ENCODE measurements around the gene SMIM34.
"Not testable (repeated sequence)": the region's sequence is repeated elsewhere in the genome, so short reads cannot be mapped to it uniquely, and the experiment has no call there.

DNA sequence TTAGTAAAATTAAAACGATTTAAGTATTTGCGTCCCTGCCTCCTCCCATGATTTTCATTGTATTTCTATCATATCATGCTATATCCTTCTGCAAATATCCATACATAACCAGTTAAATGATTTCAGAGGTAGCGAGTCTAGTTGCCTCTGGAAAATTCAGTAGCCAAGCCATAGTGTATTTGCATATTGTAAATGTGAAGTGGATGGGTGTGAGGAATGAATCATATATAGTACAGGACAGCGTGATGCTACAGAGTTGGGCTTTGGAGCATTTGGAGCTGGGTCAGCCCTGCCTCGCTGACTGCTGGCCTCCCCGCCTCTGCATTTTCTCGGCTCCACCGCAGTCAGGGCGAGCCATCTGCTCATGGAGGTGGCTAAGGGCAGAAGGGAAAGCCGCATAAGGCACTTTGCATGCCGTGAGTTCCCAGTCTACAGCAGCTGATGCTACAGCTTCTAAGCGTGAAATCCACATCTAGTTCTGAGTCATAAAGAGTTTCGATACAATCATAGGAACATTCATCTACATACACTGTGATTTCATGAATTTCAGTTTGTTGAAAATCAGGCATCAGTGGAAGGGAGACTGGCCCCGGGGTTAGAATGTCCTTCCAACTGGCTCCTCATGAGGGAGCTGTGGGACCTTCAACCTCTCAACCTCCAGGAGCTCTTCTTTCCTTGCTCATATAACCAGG lies 39.9 kb downstream of the SMIM34 start:
- TF ChIP-seq EZH2phosphoT487 (IDR thresholded peaks at IDR 0.05; ENCODE audit: borderline replicate concordance, low read depth, low read length): not testable (repeated sequence)
- TF ChIP-seq, protein P1, sequence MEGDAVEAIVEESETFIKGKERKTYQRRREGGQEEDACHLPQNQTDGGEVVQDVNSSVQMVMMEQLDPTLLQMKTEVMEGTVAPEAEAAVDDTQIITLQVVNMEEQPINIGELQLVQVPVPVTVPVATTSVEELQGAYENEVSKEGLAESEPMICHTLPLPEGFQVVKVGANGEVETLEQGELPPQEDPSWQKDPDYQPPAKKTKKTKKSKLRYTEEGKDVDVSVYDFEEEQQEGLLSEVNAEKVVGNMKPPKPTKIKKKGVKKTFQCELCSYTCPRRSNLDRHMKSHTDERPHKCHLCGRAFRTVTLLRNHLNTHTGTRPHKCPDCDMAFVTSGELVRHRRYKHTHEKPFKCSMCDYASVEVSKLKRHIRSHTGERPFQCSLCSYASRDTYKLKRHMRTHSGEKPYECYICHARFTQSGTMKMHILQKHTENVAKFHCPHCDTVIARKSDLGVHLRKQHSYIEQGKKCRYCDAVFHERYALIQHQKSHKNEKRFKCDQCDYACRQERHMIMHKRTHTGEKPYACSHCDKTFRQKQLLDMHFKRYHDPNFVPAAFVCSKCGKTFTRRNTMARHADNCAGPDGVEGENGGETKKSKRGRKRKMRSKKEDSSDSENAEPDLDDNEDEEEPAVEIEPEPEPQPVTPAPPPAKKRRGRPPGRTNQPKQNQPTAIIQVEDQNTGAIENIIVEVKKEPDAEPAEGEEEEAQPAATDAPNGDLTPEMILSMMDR (conservative IDR thresholded peaks at IDR 0.05; ENCODE audit: low read length): not testable (repeated sequence)
